Smooth muscle cell (in vitro differentiated cells): ENCODE results near the gene WAC. TPM values are rescaled to one million over a fixed set of nuclear protein-coding genes. Genes with fewer than 3 reads are reported as not detected.

Source experiments
- DNase-seq: peaks from one replicate; lab custom pipeline; 2025; ENCODE audit not compliant: unreplicated experiment; lab: John Stamatoyannopoulos, UW
- H2AFZ ChIP-seq: fragments of 200-600 bp; sonication (generic); 2 replicates; pipeline ENCODE4 v1.6.0; 2016; ENCODE audit warnings: antibody characterized with exemption, low read depth, mild to moderate bottlenecking
- H3F3A ChIP-seq: fragments of 200-600 bp; sonication (generic); 2 replicates; pipeline ENCODE4 v1.6.0; 2017; ENCODE audit warnings: antibody characterized with exemption, low read depth
- H3K27ac ChIP-seq: fragments of 200-600 bp; sonication (generic); 2 replicates; pipeline ENCODE4 v1.5.1; 2016; ENCODE audit warnings: low read depth, mild to moderate bottlenecking
- H3K27me3 ChIP-seq: fragments of 200-600 bp; sonication (generic); 2 replicates; pipeline ENCODE4 v1.6.1; 2016; ENCODE audit warnings: low read depth, mild to moderate bottlenecking
- H3K36me3 ChIP-seq: fragments of 200-600 bp; sonication (generic); 2 replicates; pipeline ENCODE4 v1.5.1; 2016; ENCODE audit warnings: low read depth
- H3K4me1 ChIP-seq: fragments of 200-600 bp; sonication (generic); 2 replicates; pipeline ENCODE4 v1.5.1; 2016; ENCODE audit warnings: low read depth
- H3K4me2 ChIP-seq: fragments of 200-600 bp; sonication (generic); 2 replicates; pipeline ENCODE4 v1.6.0; 2016; ENCODE audit warnings: mild to moderate bottlenecking
- H3K4me3 ChIP-seq: fragments of 200-600 bp; sonication (generic); 2 replicates; pipeline ENCODE4 v1.5.1; 2016; ENCODE audit warnings: mild to moderate bottlenecking
- H3K79me2 ChIP-seq: fragments of 200-600 bp; sonication (generic); 2 replicates; pipeline ENCODE4 v1.6.0; 2016; ENCODE audit warnings: low read depth, mild to moderate bottlenecking
- H3K9ac ChIP-seq: fragments of 200-600 bp; sonication (generic); 2 replicates; pipeline ENCODE4 v1.6.0; 2016; ENCODE audit warnings: low read depth
- H3K9me3 ChIP-seq: fragments of 200-600 bp; sonication (generic); replicated peaks from 2 replicates; pipeline ENCODE4 v1.5.1; 2016; ENCODE audit warnings: low read depth
- H4K20me1 ChIP-seq: fragments of 200-600 bp; sonication (generic); 2 replicates; pipeline ENCODE4 v1.6.0; 2016; ENCODE audit warnings: low read depth
- WGBS: methylation state at CpG from one replicate; pipeline ENCODE4 v1.1.7; 2016; ENCODE audit warnings: low lambda C conversion rate; 5-methylcytosine and 5-hydroxymethylcytosine counted together
- polyA plus RNA-seq: library from polyadenylated mRNA; unstranded; fragments of >200 nt; fragmentation: Nextera tagmentation; extraction: Ambion mirVana; gene quantifications from 2 replicates; pipeline ENCODE4 v1.2.1, GENCODE V29; 2016
- total RNA-seq: library from RNA; depleted of rRNA; stranded (reverse); fragments of >200 nt; gene quantifications from 2 replicates; pipeline ENCODE4 v1.2.3, GENCODE V29; 2014
- TF ChIP-seq, protein P1 (sequence below): fragments of 200-600 bp; sonication (generic); IDR thresholded peaks from 2 replicates; pipeline ENCODE4 v1.5.1; 2017; ENCODE audit warnings: borderline replicate concordance, mild to moderate bottlenecking, antibody characterized with exemption; ENCODE audit not compliant: insufficient read depth, poor library complexity, severe bottlenecking

Gene WAC
- total and polyA plus RNA-seq, 2 experiments from 2014 or later: 52.2 to 97.5 TPM

- H3K9me3 ChIP-seq: no peaks in the 10 kb centered on the region
- TF ChIP-seq, protein P1, sequence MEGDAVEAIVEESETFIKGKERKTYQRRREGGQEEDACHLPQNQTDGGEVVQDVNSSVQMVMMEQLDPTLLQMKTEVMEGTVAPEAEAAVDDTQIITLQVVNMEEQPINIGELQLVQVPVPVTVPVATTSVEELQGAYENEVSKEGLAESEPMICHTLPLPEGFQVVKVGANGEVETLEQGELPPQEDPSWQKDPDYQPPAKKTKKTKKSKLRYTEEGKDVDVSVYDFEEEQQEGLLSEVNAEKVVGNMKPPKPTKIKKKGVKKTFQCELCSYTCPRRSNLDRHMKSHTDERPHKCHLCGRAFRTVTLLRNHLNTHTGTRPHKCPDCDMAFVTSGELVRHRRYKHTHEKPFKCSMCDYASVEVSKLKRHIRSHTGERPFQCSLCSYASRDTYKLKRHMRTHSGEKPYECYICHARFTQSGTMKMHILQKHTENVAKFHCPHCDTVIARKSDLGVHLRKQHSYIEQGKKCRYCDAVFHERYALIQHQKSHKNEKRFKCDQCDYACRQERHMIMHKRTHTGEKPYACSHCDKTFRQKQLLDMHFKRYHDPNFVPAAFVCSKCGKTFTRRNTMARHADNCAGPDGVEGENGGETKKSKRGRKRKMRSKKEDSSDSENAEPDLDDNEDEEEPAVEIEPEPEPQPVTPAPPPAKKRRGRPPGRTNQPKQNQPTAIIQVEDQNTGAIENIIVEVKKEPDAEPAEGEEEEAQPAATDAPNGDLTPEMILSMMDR: no peak
- peaks cover 45% of the 10 kb centered on the region for H3F3A ChIP-seq
- no peak overlapping the region for H3K9ac ChIP-seq
- H3K36me3 ChIP-seq: peaks cover 7% of the 10 kb centered on the region
- peaks cover 100% of the 10 kb centered on the region for H4K20me1 ChIP-seq
- H3K4me1 ChIP-seq: peaks cover 15% of the 10 kb centered on the region
- H3K79me2 ChIP-seq: peaks cover 100% of the 10 kb centered on the region
- no peak overlapping the region for H2AFZ ChIP-seq
- no peak for DNase-seq
- WGBS: 95% methylated on average over 6 of the region's 6 CpGs
- H3K4me3 ChIP-seq: no peak overlapping the region
- no peak overlapping the region for H3K4me2 ChIP-seq
- no peaks in the 10 kb centered on the region for H3K27me3 ChIP-seq
- peak overlapping the region; percentile 23 for H3K27ac ChIP-seq
Measured at GRCh38 chr10:28554009-28554408, 21.1 kb downstream of the WAC start.

DNA sequence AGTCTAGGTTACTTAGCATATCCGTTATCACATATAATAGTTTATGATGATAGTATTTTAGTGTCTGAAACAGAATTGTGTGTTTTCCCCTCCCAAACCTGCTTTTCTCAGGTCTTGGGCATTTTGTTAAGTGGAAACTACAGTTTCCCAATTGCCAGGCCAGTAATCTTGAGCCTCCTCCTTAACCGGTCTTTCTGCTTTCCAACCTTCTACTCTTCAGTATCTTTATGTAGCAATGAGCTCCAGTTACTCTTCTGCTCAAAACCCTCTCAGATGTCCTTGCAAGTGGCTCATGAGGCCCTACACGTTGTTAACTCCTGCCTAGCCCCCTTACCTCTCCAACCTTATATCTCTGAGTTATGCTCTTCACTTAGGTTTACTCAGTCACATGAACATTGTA, 22.0 kb downstream of the WAC start:
- no peak overlapping the region for H3K4me3 ChIP-seq
- peaks cover 22% of the 10 kb centered on the region for H3K4me1 ChIP-seq
- peaks cover 100% of the 10 kb centered on the region for H3K79me2 ChIP-seq
- no peak overlapping the region for H3K9ac ChIP-seq
- H4K20me1 ChIP-seq: peaks cover 100% of the 10 kb centered on the region
- H3F3A ChIP-seq: peaks cover 36% of the 10 kb centered on the region
- no peaks in the 10 kb centered on the region for H3K27me3 ChIP-seq
- no peak for DNase-seq
- WGBS: 71% methylated on average over 3 of the region's 3 CpGs
- H2AFZ ChIP-seq: no peak overlapping the region
- TF ChIP-seq, protein P1: no peak
- H3K9me3 ChIP-seq: no peaks in the 10 kb centered on the region
- H3K27ac ChIP-seq: peak overlapping the region; percentile 4
- H3K36me3 ChIP-seq: peaks cover 7% of the 10 kb centered on the region
- no peak overlapping the region for H3K4me2 ChIP-seq

DNA sequence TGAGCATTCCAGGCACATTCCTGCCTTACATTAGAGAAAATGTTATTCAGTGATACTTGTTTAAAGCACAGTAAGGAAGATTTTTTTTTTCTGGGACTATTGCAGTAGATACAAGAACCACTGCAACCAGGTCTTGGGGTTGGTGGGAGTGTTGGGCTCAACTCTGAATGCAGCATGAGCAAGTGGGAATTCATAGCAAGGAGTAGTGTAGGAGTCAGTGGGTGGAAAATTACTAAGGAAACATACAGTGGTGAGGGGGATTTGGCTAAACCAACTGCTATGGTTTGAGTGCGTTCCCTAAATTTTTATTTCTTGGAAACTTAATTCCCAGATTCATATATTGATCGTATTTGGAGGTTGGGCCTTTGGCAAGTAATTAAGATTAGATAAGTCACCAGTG, 22.4 kb downstream of the WAC start:
- Histone ChIP-seq H3F3A (peaks cover 32% of the 10 kb centered on the region), H3K79me2 (peaks cover 100% of the 10 kb centered on the region), H4K20me1 (peaks cover 100% of the 10 kb centered on the region), H3K27me3 (no peaks in the 10 kb centered on the region), H3K4me2 (no peak overlapping the region), H3K4me3 (no peak overlapping the region), H3K9ac (no peak overlapping the region), H3K27ac (peak overlapping the region; percentile 4), H3K36me3 (peaks cover 7% of the 10 kb centered on the region), H2AFZ (no peak overlapping the region), H3K4me1 (peaks cover 26% of the 10 kb centered on the region), H3K9me3 (no peaks in the 10 kb centered on the region)
- no peak for DNase-seq
- TF ChIP-seq, protein P1: no peak
- 91% methylated on average over 2 of the region's 2 CpGs for WGBS

GRCh38 chr10:28556142-28556541, 23.2 kb downstream of the WAC start:
- TF ChIP-seq, protein P1: no peak
- H3K79me2 ChIP-seq: peaks cover 100% of the 10 kb centered on the region
- no peaks in the 10 kb centered on the region for H3K9me3 ChIP-seq
- H3K4me1 ChIP-seq: peaks cover 34% of the 10 kb centered on the region
- H3K9ac ChIP-seq: no peak overlapping the region
- no peaks in the 10 kb centered on the region for H3K27me3 ChIP-seq
- H3K4me2 ChIP-seq: no peak overlapping the region
- no peak overlapping the region for H3K27ac ChIP-seq
- H3F3A ChIP-seq: peaks cover 25% of the 10 kb centered on the region
- H4K20me1 ChIP-seq: peaks cover 100% of the 10 kb centered on the region
- H2AFZ ChIP-seq: no peak overlapping the region
- no peak for DNase-seq
- WGBS: 91% methylated on average over 2 of the region's 2 CpGs
- H3K4me3 ChIP-seq: no peak overlapping the region
- peaks cover 8% of the 10 kb centered on the region for H3K36me3 ChIP-seq
